ENCODE data around the gene DDX24.

DDX24 gene

GRCh38 chr14:94029265-94029664, 51.7 kb downstream of the DDX24 start:
- no peak for DNase-seq

DNA sequence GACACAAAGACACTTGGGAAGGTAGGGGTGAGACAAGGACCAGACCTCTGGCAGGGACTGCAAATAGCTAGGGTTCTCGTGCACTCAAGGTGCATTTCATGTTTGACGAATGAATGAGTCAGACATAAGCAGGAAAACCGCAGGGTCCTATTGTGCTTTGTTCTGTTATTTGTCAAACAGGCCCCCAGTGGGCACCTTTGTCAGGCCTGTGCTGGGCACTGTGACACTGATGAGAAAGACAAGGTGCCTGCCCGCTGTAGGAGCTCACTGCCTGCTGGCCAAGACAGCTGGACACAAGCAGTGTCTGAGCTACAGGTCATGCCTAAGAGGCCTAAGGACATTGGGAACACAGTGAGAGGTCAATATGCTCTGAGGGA, 52.6 kb downstream of the DDX24 start:
- DNase-seq, result no peak

- no peak for DNase-seq
Observed at GRCh38 chr14:94027566-94028449, 53.2 kb downstream of the DDX24 start.

- no peak for DNase-seq
Observed at GRCh38 chr14:94026889-94027469, 54.0 kb downstream of the DDX24 start.

DNA sequence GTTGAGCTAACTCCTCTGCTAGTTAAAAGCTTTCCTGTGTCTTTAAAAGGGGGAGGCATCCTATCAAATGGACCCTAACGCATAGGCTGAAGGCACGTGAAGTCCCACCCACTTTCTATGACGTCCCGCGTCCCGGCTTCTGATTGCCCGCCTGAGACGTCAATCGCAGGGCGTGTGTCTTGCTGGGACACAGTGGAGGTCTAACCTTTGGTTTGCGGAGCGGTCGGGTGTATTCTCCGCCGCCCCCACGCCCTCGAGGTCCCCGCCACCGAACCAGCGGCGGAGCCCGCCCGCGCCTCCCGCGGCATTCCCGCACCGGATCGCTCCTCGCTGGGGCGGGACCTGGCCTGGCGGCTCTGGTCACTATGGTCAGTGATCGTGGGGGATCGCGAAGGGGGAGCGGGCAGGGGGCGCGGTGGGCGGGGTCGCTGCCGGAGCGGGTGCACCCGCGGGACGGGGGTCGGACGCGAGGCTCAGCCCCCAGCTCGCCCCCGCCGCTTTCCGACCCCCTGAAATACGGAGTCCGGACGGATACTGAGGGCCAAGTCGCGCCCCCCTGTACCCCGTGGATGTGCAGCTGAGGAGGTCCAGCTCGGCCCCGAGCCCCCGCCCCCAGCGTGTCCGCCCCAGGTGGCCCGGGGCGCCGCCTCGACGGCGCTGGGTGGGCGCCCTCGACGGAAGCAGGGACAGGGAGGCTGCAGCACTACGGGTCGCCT, 54.7 kb downstream of the DDX24 start, which contains the start of gene OTUB2:
Gene OTUB2 (plus strand): TSS at position 168 of the 716 bp plus-strand sequence. CDS start 198 bp downstream, at position 366.
- DNase-seq, result peak; percentile 93 to 97

- DNase-seq, result no peak
Observed at GRCh38 chr14:94025720-94026119, 55.3 kb downstream of the DDX24 start.

GRCh38 chr14:94024549-94024948, 56.5 kb downstream of the DDX24 start:
- no peak for DNase-seq

- DNase-seq, result no peak
Observed at GRCh38 chr14:94022532-94023411, 58.2 kb downstream of the DDX24 start.

GRCh38 chr14:94021416-94022157, 59.4 kb downstream of the DDX24 start:
- no peak for DNase-seq

DNA sequence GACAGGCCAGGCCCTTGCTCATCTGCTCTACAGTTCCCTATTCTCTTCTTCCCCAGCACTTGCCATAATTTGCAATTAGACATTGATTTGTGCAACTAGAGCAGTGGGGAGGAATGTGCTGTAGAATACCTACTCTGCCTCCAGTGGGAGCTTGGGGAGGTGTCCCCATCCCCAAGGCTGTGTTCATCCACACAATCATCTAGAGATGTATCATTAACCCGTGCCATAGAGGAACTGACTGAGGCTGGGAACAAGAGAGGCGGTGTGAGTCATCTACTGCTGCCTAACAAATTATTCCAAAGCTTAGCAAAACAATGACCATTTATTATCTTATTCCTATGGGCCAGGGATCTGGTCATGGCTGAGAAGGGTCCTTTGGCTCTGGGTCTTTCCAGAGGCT, 60.0 kb downstream of the DDX24 start:
- no peak for DNase-seq

GRCh38 chr14:94020267-94020666, 60.7 kb downstream of the DDX24 start:
- DNase-seq, result no peak

GRCh38 chr14:94019329-94019728, 61.7 kb downstream of the DDX24 start:
- DNase-seq, result no peak

GRCh38 chr14:94018308-94018707, 62.7 kb downstream of the DDX24 start:
- no peak for DNase-seq

GRCh38 chr14:94016446-94016976, 64.5 kb downstream of the DDX24 start:
- no peak for DNase-seq

DNA sequence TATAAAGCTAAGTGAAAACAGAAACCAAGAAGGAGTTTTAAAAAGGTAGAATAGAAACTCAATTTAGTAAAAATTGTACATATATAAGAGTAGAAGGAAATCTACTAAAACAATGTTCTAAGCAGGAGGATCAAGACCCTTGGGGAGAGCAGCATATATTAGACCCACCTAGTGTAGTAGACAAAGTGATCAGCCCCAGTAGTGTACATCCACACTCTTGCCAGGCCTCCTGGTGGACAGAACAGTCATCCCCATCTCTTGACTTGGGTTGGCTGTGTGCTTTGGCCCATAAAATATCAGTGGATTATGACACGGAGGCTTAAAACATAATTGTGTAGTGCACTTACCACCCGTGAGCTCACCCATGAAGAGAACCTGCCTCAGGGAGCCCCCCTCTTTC, 65.8 kb downstream of the DDX24 start:
- DNase-seq, result no peak

- DNase-seq, result no peak
Observed at GRCh38 chr14:94014382-94014781, 66.6 kb downstream of the DDX24 start.

DNA sequence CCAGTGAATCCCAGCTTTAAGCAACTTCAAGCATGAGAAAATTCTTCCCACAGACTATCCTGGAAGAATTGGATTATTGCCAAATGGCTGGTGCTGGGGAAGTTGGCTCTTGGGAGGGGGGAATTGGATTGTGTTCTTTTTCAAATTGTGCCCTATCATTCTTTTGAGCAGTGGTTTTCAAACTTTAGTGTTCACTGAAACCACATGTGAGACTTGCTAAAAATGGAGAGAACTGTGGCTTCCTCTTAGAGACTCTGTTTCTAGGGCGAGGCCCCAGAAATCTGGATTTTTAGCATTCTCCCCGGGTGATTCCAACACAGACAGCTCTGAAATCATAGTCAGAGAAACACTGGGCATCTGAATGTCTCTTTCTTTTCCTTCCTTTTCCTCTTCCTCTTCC, 69.2 kb downstream of the DDX24 start:
- no peak for DNase-seq

GRCh38 chr14:94010625-94011024, 70.4 kb downstream of the DDX24 start:
- no peak for DNase-seq

- DNase-seq, result no peak
Observed at GRCh38 chr14:94009767-94010166, 71.2 kb downstream of the DDX24 start.

GRCh38 chr14:94008234-94008633, 72.8 kb downstream of the DDX24 start:
- no peak for DNase-seq

- peak in 1 of 2 experiments; percentile 5 for DNase-seq
Observed at GRCh38 chr14:94005324-94006073, 75.5 kb downstream of the DDX24 start.

All from SW 1271 (cell line).